SK-N-DZ (cell line): ENCODE measurements around the gene RBMS1.
"Not testable (repeated sequence)": the region's sequence is repeated elsewhere in the genome, so short reads cannot be mapped to it uniquely, and the experiment has no call there.

Experiments used
- DNase-seq: peaks from one replicate; pipeline ENCODE4 v3.0.0-alpha.2; 2015; ENCODE audit warnings: low spot score

RBMS1 gene

GRCh38 chr2:160502478-160502877, 8.9 kb upstream of the RBMS1 start:
- DNase-seq, result no peak

DNA sequence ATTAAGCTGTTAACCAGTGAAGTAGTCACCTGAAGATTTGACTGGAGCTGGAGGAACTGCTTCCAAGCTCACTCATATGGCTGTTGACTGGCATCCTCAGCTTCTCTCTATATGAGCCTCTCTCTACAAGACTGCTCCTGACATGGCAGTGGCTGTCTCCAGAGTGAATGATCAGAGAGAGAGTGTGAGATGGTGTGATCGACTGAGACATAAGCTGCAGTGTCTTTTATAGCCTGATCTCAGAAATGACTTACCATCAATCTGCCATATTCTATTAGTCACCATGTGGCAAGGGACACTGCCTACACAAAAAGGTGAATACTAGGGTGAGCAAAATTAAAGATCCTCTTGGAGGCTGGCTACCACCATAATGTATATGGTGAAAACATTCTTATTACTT, 7.8 kb upstream of the RBMS1 start:
- DNase-seq, result no peak

GRCh38 chr2:160499865-160500264, 6.3 kb upstream of the RBMS1 start:
- DNase-seq, result no peak

DNA sequence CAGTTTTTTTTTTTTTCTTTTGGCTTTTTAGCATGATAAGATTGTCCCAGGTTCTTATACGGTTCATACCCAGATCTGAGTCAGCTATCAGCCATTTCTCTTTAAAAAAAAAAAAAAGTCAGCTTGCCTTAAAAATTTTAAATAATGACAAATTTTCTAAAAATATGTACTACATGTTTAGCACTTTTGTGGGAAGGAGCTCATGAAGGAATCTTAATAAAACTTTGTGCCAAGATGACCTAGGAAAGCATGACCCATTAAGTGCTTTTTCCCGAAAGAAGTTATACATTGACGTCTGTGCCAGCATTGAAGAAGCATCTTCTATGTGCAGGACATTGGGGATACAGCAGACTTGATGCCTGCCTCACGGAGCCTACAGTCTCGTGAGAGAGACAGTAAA, 4.5 kb upstream of the RBMS1 start:
- DNase-seq, result no peak

- DNase-seq, result no peak
Observed at GRCh38 chr2:160494201-160494644, 616 bp upstream of the RBMS1 start.

- DNase-seq, result peak; percentile 81
Observed at GRCh38 chr2:160492401-160493226, 993 bp downstream of the RBMS1 start.

GRCh38 chr2:160491911-160492371, 1.7 kb downstream of the RBMS1 start:
- DNase-seq, result no peak

DNA sequence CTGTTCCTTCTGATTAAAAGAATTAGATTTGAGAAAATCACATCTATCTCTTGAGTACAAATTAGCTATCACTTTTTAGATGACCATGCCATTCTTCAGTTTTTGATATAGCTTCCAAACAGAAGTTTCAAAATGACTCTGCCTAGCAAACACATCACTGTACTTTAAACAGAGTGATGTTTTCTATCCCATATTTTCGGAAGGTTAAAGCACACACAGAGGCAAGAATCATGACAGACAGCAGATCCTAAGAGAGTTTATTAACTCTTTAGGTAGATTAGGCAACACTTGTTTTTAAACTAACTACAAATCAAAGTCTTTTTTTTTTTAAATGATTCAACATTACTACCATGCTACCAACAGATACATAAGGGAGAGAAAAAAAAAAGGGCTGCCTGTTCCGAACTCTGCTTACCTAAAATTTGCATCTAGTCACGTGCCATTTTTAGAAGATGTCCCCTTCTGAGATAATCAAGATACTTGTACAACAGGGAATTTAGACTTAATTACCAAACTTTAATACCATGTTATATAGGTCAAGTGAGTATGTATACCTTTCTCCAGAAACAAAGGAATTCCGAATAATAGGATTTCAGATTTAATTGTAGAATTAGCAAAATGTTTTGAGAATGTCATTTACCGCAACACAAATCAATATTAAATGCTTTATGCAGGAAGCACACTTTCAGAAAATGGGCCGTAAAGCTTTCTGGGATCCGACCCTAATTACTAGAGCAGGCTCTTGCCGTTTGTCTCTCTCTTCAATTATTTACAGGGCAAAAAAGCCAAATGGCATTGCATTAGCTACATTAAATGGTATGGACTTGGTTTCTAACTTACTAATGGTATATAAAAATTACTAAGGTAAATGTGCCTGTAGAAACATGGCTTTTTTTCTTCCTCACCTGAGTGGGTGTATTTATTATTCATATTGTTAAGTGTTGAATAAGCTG, 2.6 kb downstream of the RBMS1 start:
- DNase-seq, result no peak

DNA sequence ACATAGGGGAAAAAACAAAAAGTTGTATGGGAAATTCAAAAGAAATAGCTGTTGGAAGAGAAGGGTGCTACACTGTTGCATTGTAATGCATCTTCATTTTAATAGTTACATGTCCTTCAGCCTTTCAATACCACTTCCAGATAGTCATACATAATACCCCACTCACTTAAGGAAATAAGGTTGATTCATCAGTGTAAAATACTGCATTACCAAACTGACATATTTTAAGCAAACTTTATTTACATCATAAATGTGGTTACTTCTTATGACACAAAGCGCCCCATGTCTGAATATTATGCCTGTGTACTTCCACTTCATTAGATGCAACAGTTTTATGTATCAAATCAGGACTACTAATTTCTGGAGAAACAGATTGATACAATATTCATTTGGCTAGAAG, 4.5 kb downstream of the RBMS1 start:
- DNase-seq, result no peak

DNA sequence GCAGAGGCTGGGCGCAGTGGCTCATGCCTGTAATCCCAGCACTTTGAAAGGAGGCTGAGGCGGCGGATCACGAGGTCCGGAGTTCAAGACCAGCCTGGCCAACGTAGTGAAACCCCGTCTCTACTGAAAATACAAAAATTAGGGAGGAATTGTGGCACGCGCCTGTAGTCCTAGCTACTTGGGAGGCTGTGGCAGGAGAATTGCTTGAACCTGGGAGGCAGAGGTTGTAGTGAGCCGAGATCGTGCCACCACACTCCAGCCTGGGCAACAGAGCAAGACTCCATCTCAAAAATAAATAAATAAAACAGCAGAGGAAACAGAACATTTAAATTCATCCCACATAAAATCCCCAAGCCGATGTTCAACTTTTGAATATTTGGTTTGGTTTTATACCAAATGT, 5.3 kb downstream of the RBMS1 start:
- not testable (repeated sequence) for DNase-seq

- no peak for DNase-seq
Observed at GRCh38 chr2:160486341-160486740, 7.3 kb downstream of the RBMS1 start.

DNA sequence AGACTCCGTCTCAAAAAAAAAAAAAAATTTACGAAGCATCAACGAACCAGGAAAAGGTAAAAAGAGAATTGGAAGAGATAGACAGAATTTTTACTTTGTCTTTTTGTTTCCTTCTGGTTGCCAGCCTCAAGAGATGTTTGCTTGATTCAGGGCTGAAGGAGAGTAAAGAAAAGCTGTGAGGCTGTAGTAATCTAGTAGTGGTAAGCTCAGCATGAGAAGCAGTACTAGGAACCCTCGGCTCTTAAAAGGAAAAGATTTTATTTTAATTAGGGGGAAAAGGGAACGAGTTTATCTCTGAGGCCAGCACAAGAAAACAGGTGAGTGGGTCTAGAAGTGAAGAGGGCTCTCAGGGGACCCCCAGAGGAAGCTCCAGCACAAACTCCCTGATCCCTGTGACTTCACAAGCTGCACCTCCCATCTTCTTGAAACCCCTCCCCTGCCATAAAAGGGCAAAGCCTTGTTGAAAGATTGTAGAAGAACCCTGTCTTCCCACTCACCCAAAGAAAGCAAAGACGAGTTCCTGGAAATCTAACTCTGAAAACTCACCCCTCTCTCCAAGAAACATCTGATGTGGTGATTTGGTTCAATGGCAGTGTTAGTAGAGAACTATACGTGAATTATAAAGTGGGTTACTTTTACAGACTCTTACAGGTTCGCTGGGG, 8.6 kb downstream of the RBMS1 start:
- no peak for DNase-seq

DNA sequence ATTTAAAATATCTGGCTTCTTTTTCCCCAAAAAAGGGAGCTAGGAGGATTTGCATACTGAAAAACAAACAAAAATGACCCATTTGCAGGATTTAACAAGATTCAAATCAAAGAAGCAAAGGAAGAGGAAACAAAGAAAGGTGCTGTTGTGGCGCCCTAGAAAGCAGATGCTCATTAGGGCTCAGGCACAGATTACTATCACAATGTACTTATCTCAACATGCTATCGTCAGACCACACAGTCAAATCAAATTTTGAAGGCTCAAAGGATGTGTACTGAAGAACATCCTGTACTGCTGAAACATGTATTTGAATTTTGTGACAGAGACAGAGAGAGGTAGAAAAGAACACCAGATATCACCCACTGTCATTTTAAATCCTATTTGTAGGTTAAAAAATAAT, 10.9 kb downstream of the RBMS1 start:
- peak; percentile 92 for DNase-seq

DNA sequence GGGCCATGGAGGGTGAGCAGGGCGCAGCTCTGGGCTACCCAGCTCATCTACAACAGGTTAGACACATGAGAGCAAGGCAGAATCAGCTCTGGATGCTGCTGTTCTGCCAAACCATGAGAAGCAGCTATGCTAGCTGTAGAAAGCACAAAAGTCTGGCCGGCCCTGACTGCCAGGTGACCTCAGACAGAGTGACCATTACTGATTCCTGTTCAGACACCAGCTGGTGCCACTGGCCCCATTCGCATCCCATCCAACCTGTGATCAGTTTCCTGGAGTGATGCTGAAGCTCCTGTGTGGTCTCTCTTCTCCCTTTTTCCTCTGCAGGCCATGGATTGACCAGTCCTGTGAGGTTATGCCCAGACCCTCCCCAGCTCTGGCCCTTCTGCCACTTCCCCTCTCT, 14.3 kb downstream of the RBMS1 start:
- DNase-seq, result no peak

- no peak for DNase-seq
Observed at GRCh38 chr2:160478660-160479059, 14.9 kb downstream of the RBMS1 start.

GRCh38 chr2:160477032-160477431, 16.6 kb downstream of the RBMS1 start:
- no peak for DNase-seq

DNA sequence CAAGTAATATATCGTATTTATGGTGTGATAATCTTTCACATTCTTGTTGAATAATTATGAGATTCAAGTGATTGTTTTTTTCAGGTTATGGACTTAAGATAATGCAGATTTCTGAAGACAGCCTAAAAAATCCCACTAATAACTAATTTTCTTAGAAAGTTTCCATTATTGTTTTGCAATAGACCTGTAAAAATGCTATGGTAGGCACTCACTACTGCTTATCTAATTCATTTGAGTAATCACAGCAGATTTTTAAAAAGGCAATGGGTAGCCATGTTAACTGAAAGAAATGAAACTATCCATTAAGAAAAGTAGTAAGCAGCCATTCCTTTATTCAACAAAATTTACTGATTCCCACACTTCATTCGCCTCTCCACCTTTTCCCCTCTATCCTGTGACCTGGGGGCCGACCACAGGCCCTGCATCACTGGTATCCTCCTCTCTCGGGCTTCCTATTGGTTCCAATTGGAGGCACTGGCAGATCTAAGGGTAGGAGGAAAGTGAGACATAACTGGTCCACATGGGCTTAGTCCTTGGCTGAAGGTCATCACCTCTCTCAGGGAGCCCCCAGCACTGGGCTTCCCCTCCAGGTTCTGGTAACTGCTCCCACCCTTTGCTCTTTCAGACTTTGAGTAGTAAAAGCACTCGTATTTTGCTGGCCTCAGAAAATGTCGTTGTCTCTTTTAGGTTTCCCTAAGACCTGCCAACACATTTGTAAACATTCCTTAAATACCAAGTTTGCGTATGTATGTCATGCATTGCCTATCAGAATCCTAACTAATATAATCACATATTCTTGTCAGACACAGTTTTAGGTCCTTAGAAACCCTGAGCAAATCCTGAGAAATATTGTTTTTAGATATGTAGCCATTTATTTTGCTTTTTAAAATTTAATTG, 18.5 kb downstream of the RBMS1 start:
- DNase-seq, result no peak

GRCh38 chr2:160474319-160474645, 19.3 kb downstream of the RBMS1 start:
- no peak for DNase-seq

- no peak for DNase-seq
Observed at GRCh38 chr2:160473468-160474318, 19.9 kb downstream of the RBMS1 start.

- no peak for DNase-seq
Observed at GRCh38 chr2:160472839-160473251, 20.8 kb downstream of the RBMS1 start.
